Testis (tissue), 2 donors: ENCODE results near the gene NKIRAS2.

Experiments
- POLR2A ChIP-seq: fragments of 450-650 bp; IDR thresholded peaks from one replicate; pipeline ENCODE4 v1.6.1; 2017; ENCODE audit warnings: antibody characterized with exemption, mild to moderate bottlenecking, moderate library complexity
- TF ChIP-seq, protein P1 (sequence below), 3 experiments: fragments of 450-650 bp in 2 of 3; fragments of 200-600 bp in 1 of 3; sonication (generic) in 1 of 3; IDR thresholded peaks; one replicate each; pipeline ENCODE4 v1.5.1; 2016 to 2019; ENCODE audit warnings: antibody characterized with exemption in 3 of 3, mild to moderate bottlenecking in 2 of 3, moderate library complexity in 1 of 3

DNA sequence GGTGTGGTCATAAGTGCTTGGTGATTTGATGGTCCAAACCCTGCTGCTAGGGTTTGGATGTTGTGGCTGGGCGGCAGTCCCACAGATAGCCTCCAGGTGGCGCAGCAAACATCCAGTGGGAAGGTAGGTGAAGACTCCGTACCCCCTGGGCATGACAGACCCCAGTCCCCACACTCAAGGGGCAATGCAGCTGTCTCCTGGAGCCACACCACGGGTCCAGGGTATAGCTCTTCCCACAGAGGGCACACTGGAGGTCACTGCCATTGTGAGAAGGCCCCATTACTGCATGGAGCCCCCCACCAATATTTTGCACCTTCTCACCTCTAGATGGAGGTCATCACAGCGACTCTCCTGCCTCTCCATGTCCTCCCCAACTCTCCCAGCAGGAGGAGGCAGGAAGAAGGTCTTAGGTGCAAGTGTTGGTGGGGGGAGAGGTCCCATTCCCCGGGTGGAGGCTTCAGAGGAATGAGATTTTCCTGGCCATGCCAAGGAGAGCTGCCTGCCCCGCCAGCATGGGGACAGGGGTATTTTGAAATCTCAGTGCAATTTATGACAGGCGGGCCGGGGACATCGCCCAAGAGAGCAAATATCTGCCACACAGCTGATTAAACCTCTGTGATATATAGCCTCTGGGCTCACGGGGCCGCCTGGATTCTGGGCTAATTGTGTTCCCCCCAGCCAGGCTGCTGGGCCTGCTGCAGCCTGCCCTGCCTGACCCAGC lies 47.6 kb downstream of the NKIRAS2 start:
- TF ChIP-seq, protein P1, sequence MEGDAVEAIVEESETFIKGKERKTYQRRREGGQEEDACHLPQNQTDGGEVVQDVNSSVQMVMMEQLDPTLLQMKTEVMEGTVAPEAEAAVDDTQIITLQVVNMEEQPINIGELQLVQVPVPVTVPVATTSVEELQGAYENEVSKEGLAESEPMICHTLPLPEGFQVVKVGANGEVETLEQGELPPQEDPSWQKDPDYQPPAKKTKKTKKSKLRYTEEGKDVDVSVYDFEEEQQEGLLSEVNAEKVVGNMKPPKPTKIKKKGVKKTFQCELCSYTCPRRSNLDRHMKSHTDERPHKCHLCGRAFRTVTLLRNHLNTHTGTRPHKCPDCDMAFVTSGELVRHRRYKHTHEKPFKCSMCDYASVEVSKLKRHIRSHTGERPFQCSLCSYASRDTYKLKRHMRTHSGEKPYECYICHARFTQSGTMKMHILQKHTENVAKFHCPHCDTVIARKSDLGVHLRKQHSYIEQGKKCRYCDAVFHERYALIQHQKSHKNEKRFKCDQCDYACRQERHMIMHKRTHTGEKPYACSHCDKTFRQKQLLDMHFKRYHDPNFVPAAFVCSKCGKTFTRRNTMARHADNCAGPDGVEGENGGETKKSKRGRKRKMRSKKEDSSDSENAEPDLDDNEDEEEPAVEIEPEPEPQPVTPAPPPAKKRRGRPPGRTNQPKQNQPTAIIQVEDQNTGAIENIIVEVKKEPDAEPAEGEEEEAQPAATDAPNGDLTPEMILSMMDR (IDR thresholded peaks at IDR 0.05), result peak; percentile 89 to 96 (median 89)
- no peak for TF ChIP-seq POLR2A
